Central memory CD4-positive, alpha-beta T cell (primary cell): ENCODE measurements around the gene ZNF423.

ENCODE experiments used
- DNase-seq: peaks from one replicate; pipeline ENCODE4 v3.0.0; 2022

The ZNF423 gene

GRCh38 chr16:49747654-49748053, 108.3 kb downstream of the ZNF423 start:
- DNase-seq: no peak

GRCh38 chr16:49746545-49746944, 109.4 kb downstream of the ZNF423 start:
- no peak for DNase-seq

DNA sequence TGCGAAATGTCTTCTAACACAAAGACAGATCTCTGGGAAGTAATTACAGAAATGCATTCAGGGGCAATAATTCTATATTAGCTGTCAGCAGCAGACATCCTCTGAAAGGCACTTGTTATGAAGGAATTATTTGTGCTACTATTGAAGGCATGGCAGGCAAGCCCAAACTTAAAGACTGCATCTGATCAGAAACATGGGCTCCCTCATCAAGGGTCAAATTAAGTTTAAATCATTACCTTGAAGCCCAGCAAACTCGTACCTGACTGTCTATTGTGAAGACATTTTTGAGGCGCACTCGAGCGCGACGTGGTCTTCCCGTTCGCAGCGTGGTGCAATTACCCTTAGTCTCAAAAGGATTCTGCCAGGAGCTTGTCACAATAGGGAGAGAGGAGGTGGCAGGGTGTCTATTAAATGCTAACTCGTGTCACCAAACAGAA, 110.6 kb downstream of the ZNF423 start:
- DNase-seq: no peak

- no peak for DNase-seq
These were observed 111.4 kb downstream of the ZNF423 start for GRCh38 chr16:49744244-49745220.

DNA sequence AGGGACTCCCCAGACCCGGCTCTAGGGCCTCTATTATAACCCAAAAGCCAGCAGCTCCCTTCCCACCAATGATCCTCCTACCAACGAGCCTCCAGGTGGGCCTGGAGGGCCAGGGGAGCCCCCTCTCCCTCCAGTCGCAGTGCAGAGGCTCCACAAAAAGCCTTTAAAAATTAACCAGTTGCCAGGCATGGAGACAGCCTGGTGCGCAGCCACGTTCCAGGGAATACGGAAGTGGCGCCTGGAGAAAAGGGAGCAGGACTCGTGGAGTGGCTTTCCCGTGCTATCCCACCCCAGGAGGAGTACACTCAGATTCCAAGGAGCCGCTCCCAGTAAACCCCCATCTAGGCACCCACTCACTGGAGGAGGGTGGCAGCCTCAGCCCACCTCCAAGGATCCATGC, 112.3 kb downstream of the ZNF423 start:
- DNase-seq: no peak

GRCh38 chr16:49743203-49743464, 112.8 kb downstream of the ZNF423 start:
- DNase-seq: no peak

DNA sequence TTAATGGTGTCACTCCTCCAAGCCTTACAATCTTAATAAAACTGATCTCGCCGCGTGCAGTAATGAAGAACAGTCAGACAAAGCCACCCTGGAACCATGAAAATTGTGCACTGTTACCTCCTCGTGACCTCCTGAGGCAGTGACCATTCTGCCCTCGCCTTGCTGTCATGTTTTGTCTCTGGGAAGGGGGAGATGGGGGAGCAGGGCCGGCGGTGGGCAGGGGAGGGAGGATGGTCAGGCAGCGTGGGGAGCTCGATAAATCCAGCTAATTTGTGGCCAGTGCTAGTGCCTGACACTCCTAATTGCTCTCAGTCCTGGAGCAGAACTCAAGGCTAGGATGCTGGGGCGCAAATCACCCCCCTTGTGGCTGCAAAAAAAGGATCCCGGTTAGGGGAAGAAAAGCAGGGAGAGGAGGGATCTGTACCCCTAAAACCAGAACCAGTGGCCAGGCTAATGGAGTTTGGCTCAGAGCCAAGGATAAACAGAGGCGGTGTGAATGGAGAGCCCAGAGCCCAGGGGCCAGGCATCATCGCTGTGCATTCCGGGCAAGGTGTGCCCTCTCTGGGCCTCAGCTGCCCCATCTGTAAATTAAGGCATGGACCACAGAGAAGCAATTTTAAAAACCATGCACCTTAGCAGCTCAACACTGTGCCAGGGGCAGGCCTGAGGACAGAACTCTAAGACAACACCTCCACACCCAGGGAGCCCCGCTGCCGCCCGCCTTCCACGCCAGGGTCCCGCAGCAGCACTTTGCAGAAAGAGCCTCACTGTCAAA, 113.3 kb downstream of the ZNF423 start:
- DNase-seq: no peak

DNA sequence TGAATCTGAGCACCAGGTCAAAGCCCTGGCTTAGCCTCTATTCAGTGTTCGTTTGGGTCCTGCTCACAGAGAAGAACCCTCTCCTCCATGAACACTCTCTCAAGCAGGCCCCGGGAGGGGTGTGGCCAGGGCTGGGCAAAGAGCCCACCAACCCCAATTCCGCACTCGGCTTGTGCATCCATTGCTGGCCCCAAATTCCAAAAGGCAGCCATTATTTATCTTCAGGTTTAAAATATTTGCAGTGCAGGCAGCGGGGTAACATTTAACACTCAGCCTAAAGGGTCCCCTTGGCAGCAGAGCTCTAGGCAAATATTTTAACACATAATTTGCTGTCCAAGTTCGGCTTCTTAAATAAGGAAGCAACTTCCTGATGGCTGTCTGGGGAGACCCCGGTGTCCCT, 115.7 kb downstream of the ZNF423 start:
- DNase-seq: no peak

GRCh38 chr16:49739381-49739780, 116.5 kb downstream of the ZNF423 start:
- no peak for DNase-seq

DNA sequence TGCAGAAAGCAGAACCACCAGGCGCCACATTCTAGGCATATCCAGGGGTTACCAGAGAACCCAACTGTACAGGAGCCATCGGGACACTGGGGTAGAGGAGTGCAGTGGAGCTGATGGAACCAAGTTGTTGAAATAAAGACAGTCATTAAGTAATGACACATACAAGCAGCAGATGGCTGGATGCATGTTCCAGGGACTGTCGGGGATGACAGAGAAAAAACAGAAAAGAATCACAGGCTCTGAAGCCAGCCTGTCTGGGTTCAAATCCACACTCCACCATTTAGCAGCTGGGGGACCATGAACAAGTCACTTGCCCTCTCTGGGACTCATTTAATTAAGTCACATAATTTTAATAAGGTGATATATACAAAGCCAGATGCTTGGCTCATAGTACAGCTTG, 117.1 kb downstream of the ZNF423 start:
- DNase-seq: no peak

- no peak for DNase-seq
These were observed 117.9 kb downstream of the ZNF423 start for GRCh38 chr16:49738001-49738400.

- DNase-seq: no peak
These were observed 118.4 kb downstream of the ZNF423 start for GRCh38 chr16:49737541-49737940.

DNA sequence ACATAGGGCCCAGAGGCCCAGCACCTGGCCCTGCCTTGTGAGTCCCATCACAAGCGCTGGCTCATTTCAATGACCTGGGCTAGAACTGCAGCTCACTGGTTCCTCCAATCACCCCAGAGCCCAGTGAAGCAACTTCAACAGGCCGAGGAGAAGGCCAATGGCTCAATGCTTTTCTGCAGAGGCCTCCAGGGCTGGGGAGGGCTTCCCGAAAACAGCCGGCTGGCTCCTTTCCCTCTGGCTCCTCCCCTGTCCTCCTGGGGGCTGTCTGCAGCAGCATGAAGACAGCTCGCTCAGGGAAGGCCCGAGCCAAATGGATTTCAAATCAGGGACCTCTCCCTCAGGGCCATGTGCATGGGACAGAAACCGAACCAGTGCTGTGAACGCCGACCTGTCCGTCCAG, 121.6 kb downstream of the ZNF423 start:
- no peak for DNase-seq

DNA sequence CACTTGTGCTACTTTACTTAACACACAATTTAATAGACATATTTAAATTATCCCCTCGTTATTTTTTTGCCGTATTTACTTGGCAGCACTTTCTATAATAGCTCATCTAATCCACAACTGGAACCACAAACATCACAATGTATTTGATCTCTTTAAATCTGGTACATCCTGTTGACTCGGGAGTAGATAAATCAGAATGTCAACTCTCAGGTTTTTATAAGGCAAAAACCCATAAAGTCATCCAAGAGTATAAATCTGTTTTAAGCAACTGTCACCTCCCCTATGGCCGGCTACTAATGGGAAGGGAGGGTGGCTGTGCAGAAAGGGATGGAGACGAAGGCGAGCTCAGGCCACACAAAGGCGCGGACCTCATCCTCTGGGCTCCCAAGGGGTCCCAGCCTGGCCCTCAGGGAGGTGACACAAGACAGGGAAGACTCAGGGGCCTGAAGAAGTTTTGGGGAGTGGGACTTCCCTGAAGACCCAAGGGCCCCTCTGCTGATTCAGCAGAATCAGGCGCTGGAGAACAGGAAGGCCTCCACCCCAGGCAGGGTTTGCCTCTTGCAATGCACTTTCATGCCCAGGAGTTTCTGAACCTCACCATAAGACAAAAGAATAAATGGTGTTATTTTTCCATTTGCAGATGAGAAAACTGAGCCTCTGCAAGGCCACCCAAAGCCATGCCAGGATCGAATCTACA, 122.5 kb downstream of the ZNF423 start:
- no peak for DNase-seq

GRCh38 chr16:49731911-49732310, 124.0 kb downstream of the ZNF423 start:
- DNase-seq: no peak

GRCh38 chr16:49730772-49731171, 125.1 kb downstream of the ZNF423 start:
- DNase-seq: no peak

GRCh38 chr16:49727611-49728010, 128.3 kb downstream of the ZNF423 start:
- DNase-seq: no peak

DNA sequence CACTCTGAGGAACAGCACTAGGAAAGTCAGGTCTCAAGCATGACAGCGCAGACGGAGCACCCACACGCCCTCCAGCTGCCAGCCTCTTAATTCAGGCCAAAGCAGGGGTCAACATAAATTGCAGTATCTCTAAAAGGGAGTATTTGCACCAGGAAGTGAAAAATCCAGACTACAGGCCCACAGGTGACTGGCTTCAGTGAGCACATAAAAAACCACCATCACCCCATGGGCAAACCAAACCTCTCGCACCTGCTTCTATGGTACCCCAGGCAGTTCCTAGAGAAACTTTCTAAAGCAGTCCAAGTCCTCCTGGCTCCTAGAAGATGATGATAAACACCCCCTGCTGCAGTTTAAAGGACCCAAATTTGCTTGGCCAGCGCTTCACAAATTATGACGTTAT, 129.8 kb downstream of the ZNF423 start:
- DNase-seq: no peak

DNA sequence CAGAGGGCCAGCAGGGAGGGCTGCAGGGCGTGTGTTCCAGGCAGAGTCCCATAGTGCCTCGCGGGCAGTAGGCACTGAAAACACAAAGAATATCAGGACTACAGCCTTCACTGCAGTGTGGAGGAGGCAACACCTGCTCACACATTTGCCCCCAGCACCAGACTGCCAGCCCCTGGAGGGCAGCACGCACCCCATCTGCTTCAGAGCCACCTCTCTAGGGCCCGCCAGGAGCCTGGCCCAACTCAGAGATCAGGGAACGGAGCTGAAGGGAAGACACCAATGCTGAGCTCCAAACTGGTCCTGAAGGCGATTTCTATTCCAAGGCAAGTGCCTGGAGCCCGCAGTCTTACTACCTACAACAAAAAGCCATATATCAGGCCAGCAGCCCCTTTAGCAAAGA, 130.3 kb downstream of the ZNF423 start:
- DNase-seq: no peak

DNA sequence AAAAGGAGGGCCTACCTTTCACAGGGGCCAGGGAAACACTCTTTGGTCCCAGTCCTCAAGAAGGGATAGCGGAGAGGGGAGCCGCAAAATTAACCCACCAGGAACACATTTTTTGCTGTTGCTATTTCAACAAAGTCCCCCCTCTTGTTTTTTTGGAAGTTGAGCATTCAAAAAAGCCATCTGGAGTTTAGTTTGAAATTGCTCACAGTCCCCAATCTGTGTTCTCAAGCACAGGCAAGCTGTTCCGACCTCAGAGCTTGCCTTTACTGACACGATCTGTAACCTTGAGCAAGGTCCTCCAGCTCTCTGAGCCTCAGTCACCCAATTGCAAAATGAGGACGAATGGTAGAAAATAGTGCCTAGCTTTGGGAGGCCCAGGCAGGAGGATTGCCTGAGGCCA, 131.1 kb downstream of the ZNF423 start:
- no peak for DNase-seq

- no peak for DNase-seq
These were observed 132.6 kb downstream of the ZNF423 start for GRCh38 chr16:49723310-49723709.

- no peak for DNase-seq
These were observed 135.7 kb downstream of the ZNF423 start for GRCh38 chr16:49720225-49720624.

DNA sequence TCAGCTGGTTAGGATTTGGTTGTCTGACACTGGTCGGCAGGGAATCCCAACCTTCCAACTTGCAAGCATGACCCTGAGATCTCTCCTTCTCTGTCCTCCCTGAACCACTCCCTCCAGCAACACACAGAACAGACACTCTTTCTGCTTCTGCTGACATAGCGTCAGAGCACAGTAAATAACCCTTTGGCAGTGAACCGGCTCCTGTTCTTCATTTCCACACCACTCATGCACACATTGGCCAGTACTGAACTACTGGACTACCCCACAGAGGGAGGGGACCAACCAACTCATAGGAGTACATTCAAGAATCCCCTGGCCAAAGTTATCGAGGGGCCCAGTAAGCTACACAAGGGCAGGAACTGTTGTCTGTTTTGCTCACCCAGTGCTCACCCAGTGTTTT, 138.2 kb downstream of the ZNF423 start:
- DNase-seq: no peak
